Thoracic aorta (tissue), 2 donors: ENCODE results near the gene PTPRE. TPM values are rescaled to one million over a fixed set of nuclear protein-coding genes. Genes with fewer than 3 reads are reported as not detected.

ENCODE experiments used
- ATAC-seq: fragments of 150-250 bp; one replicate; pipeline ENCODE4 v1.8.0; 2017; ENCODE audit warnings: low read depth; ENCODE audit not compliant: insufficient number of reproducible peaks, low FRiP score
- DNase-seq: peaks from one replicate; pipeline ENCODE4 v3.0.0-alpha.2; 2020; ENCODE audit warnings: low spot score
- H3K27ac ChIP-seq, 2 donors: fragments of 200-600 bp; sonication (generic); 1 replicate in 1 of 2; 2 replicates in 1 of 2; pipeline ENCODE4 v1.5.1; 2016; ENCODE audit warnings: mild to moderate bottlenecking in 2 of 2, moderate library complexity in 2 of 2
- H3K27me3 ChIP-seq: fragments of 200-600 bp; sonication (generic); replicated peaks from 2 replicates; pipeline ENCODE4 v1.6.0; 2016; ENCODE audit warnings: mild to moderate bottlenecking; ENCODE audit not compliant: insufficient read depth
- H3K36me3 ChIP-seq: fragments of 200-600 bp; sonication (generic); one replicate; pipeline ENCODE4 v1.5.1; 2016
- H3K4me1 ChIP-seq, 2 donors: fragments of 200-600 bp; sonication (generic); 1 replicate in 1 of 2; 2 replicates in 1 of 2; pipeline versions ENCODE4 v1.5.1 to v1.6.0; 2016; ENCODE audit warnings: low read depth in 2 of 2, mild to moderate bottlenecking in 1 of 2; ENCODE audit not compliant: control insufficient read depth in 1 of 2
- H3K4me3 ChIP-seq: fragments of 200-600 bp; sonication (generic); 2 replicates; pipeline ENCODE4 v1.5.1; 2016; ENCODE audit warnings: mild to moderate bottlenecking
- H3K9me3 ChIP-seq: fragments of 200-600 bp; sonication (generic); 2 replicates; pipeline ENCODE4 v1.5.1; 2016
- CTCF ChIP-seq: fragments of 200-600 bp; sonication (generic); IDR thresholded peaks from one replicate; pipeline ENCODE4 v1.5.1; 2019; ENCODE audit warnings: antibody characterized with exemption
- total RNA-seq, 2 donors: library from RNA; depleted of rRNA; stranded (reverse); fragments of >200 nt; gene quantifications; one replicate each; pipeline versions ENCODE4 v1.1.0 to v1.2.3, GENCODE V29; 2016

PTPRE gene
- total RNA-seq, 2 donors from 2014 or later = 41.9 to 45.1 TPM

- no peak for DNase-seq
- H3K27me3 ChIP-seq = no peaks in the 10 kb centered on the region
- H3K4me1 ChIP-seq = peaks cover 0 to 17% of the 10 kb centered on the region in 2 donors
- no peak overlapping the region for H3K4me3 ChIP-seq
- TF ChIP-seq CTCF = no peak
- H3K27ac ChIP-seq = no peak overlapping the region
- no peak for ATAC-seq
- no peaks in the 10 kb centered on the region for H3K36me3 ChIP-seq
- no peaks in the 10 kb centered on the region for H3K9me3 ChIP-seq
These were observed 23.4 kb upstream of the PTPRE start for GRCh38 chr10:127883516-127883915.

- no peaks in the 10 kb centered on the region for H3K27me3 ChIP-seq
- H3K4me1 ChIP-seq = peaks cover 7 to 27% of the 10 kb centered on the region in 2 donors
- no peaks in the 10 kb centered on the region for H3K9me3 ChIP-seq
- ATAC-seq = no peak
- no peak overlapping the region for H3K27ac ChIP-seq
- H3K36me3 ChIP-seq = no peaks in the 10 kb centered on the region
- H3K4me3 ChIP-seq = no peak overlapping the region
- no peak for TF ChIP-seq CTCF
- no peak for DNase-seq
These were observed 22.4 kb upstream of the PTPRE start for GRCh38 chr10:127884501-127884900.

GRCh38 chr10:127886371-127887051 is 20.4 kb upstream of the PTPRE start:
- no peak overlapping the region for H3K27ac ChIP-seq
- ATAC-seq = no peak
- no peak for DNase-seq

GRCh38 chr10:127887541-127888415 is 19.1 kb upstream of the PTPRE start:
- no peaks in the 10 kb centered on the region for H3K27me3 ChIP-seq
- no peak for ATAC-seq
- H3K4me3 ChIP-seq = no peak overlapping the region
- no peaks in the 10 kb centered on the region for H3K9me3 ChIP-seq
- H3K4me1 ChIP-seq = peaks cover 10 to 32% of the 10 kb centered on the region in 2 donors
- H3K36me3 ChIP-seq = no peaks in the 10 kb centered on the region
- DNase-seq = no peak
- TF ChIP-seq CTCF = no peak
- no peak overlapping the region for H3K27ac ChIP-seq

More at GRCh38 chr10:127886371-127887051, 20.4 kb upstream of the PTPRE start:
- no peaks in the 10 kb centered on the region for H3K27me3 ChIP-seq
- TF ChIP-seq CTCF = no peak
- peaks cover 10 to 32% of the 10 kb centered on the region in 2 donors for H3K4me1 ChIP-seq
- H3K36me3 ChIP-seq = no peaks in the 10 kb centered on the region
- H3K4me3 ChIP-seq = no peak overlapping the region
- no peaks in the 10 kb centered on the region for H3K9me3 ChIP-seq
